SH-SY5Y (cell line): ENCODE data around the gene ZNF579.

Source experiments
- GATA2 ChIP-seq: IDR thresholded peaks from 2 replicates; pipeline ENCODE4 v1.6.1; 2011; ENCODE audit warnings: mild to moderate bottlenecking, low read depth, low read length
- GATA3 ChIP-seq: IDR thresholded peaks from 2 replicates; pipeline ENCODE4 v1.6.1; 2011; ENCODE audit warnings: low read depth, mild to moderate bottlenecking, low read length, moderate library complexity

DNA sequence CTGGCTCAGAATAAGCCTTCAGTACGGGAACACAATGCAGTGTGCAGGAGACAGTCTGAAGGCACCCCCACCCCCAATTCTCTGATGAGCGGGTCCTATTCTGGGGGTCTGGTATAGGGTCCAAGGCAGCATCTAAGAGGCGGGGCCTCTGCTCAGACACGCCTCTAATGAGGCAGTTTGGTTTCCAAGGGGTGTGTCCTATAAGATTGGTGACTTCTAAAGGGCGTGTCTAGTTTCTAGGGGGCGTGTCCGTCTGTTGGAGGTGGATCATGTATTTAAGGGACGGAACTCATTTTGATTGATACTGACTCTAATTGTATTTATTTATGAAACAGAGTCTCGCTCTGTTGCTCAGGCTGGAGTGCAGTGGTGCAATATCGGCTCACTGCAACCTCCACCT, 10.0 kb upstream of the ZNF579 start:
- TF ChIP-seq GATA2: no peak
- TF ChIP-seq GATA3: no peak
